SK-N-SH (cell line): Measurements from ENCODE around the gene SLC44A5. TPM values are rescaled to one million over a fixed set of nuclear protein-coding genes. Genes with fewer than 3 reads are reported as not detected.

Source experiments
- CTCF ChIA-PET: fragments of 300-600, 350-600 bp; formaldehyde crosslinking; extraction: SDS; loops from one replicate; lab custom pipeline; 2021; lab: Yijun Ruan, JAX
- POLR2A ChIA-PET: fragments of 350-600 bp; sonication (Branson Sonifier 250); formaldehyde crosslinking; extraction: SDS; loops from one replicate; lab custom pipeline; 2020; ENCODE audit warnings: antibody characterized with exemption, inconsistent platforms; lab: Yijun Ruan, JAX
- DNase-seq: peaks from one replicate; pipeline ENCODE4 v3.0.0; 2012
- H2AFZ ChIP-seq: fragments of 200-600 bp; sonication (generic); 2 replicates; pipeline ENCODE4 v1.8.1; 2016; ENCODE audit warnings: antibody characterized with exemption, mild to moderate bottlenecking, low read depth
- H3F3A ChIP-seq: fragments of 200-600 bp; sonication (generic); replicated peaks from 2 replicates; pipeline ENCODE3; 2016; ENCODE audit warnings: antibody characterized with exemption, mild to moderate bottlenecking; ENCODE audit not compliant: insufficient read depth
- H3K27ac ChIP-seq, 2 experiments: fragments of 200-500 bp in 1 of 2; fragments of 200-600 bp in 1 of 2; sonication (Bioruptor generic) in 1 of 2; sonication (generic), shearing (Covaris generic) in 1 of 2; 2 replicates each; pipeline versions ENCODE4 v1.5.1 to v1.6.1; 2014 to 2016; ENCODE audit warnings: low read depth in 2 of 2, inconsistent platforms in 1 of 2, low read length in 1 of 2, mild to moderate bottlenecking in 1 of 2, mixed read lengths in 1 of 2
- H3K27me3 ChIP-seq: fragments of 200-600 bp; sonication (generic), shearing (Covaris generic); 2 replicates; pipeline ENCODE4 v1.6.1; 2016; ENCODE audit warnings: mixed run types; ENCODE audit not compliant: insufficient read depth
- H3K36me3 ChIP-seq, 2 experiments: fragments of 200-500 bp in 1 of 2; fragments of 200-600 bp in 1 of 2; sonication (Bioruptor generic) in 1 of 2; sonication (generic) in 1 of 2; replicated peaks in 1 of 2; 2 replicates each; pipeline versions ENCODE3 to v1.5.1; 2014 to 2016; ENCODE audit warnings: low read length in 1 of 2, mild to moderate bottlenecking in 1 of 2; ENCODE audit not compliant: insufficient read depth in 2 of 2, control insufficient read depth in 1 of 2
- H3K4me1 ChIP-seq, 2 experiments: fragments of 200-500 bp in 1 of 2; fragments of 200-600 bp in 1 of 2; sonication (Bioruptor generic) in 1 of 2; sonication (generic), shearing (Covaris generic) in 1 of 2; 2 replicates each; pipeline versions ENCODE4 v1.5.1 to v1.6.1; 2014 to 2016; ENCODE audit warnings: low read depth in 1 of 2, low read length in 1 of 2, mixed run types in 1 of 2; ENCODE audit not compliant: insufficient read depth in 2 of 2, control insufficient read depth in 1 of 2
- H3K4me2 ChIP-seq: fragments of 200-600 bp; sonication (generic), shearing (Covaris generic); 2 replicates; pipeline ENCODE4 v1.6.1; 2017; ENCODE audit warnings: mixed run types
- H3K4me3 ChIP-seq, 2 experiments: fragments of 200-500 bp in 1 of 2; fragments of 200-600 bp in 1 of 2; sonication (Bioruptor generic) in 1 of 2; sonication (generic), shearing (Covaris generic) in 1 of 2; 2 replicates each; pipeline versions ENCODE4 v1.5.1 to v1.8.1; 2014 to 2016; ENCODE audit warnings: low read depth in 2 of 2, inconsistent platforms in 1 of 2, low read length in 1 of 2, mild to moderate bottlenecking in 1 of 2, mixed read lengths in 1 of 2, moderate library complexity in 1 of 2
- H3K79me2 ChIP-seq: fragments of 200-600 bp; sonication (generic); 2 replicates; pipeline ENCODE4 v1.8.1; 2017; ENCODE audit warnings: mild to moderate bottlenecking; ENCODE audit not compliant: insufficient read depth
- H3K9ac ChIP-seq: fragments of 200-600 bp; sonication (generic); 2 replicates; pipeline ENCODE4 v1.6.1; 2017; ENCODE audit warnings: mixed run types
- H3K9me2 ChIP-seq: fragments of 200-600 bp; sonication (generic); 2 replicates; pipeline ENCODE4 v1.6.1; 2017; ENCODE audit warnings: mixed run types
- H3K9me3 ChIP-seq: fragments of 200-600 bp; sonication (generic); 2 replicates; pipeline ENCODE4 v1.6.1; 2017; ENCODE audit warnings: mixed run types, mild to moderate bottlenecking, moderate library complexity
- H4K20me1 ChIP-seq: fragments of 200-600 bp; sonication (generic); 2 replicates; pipeline ENCODE4 v1.6.1; 2017; ENCODE audit warnings: mild to moderate bottlenecking, mixed run types; ENCODE audit not compliant: insufficient read depth
- CHD2 ChIP-seq: fragments of 150-350 bp; IDR thresholded peaks from 2 replicates; pipeline ENCODE4 v1.6.1; 2018; ENCODE audit warnings: low read length; ENCODE audit not compliant: partially characterized antibody
- CTCF ChIP-seq: fragments of 200-600 bp; sonication (generic); IDR thresholded peaks from 2 replicates; pipeline ENCODE4 v1.6.1; 2017; ENCODE audit warnings: antibody characterized with exemption, mild to moderate bottlenecking, moderate library complexity
- FOSL2 ChIP-seq: IDR thresholded peaks from 2 replicates; pipeline ENCODE4 v1.4.0; 2012; ENCODE audit warnings: low read depth, mild to moderate bottlenecking, moderate library complexity, borderline replicate concordance
- FOXJ3 ChIP-seq: sonication (generic); formaldehyde crosslinking; IDR thresholded peaks from 2 replicates; pipeline ENCODE4 v1.5.1; 2020; ENCODE audit warnings: mild to moderate bottlenecking, missing genetic modification reagents
- GABPA ChIP-seq: IDR thresholded peaks from 2 replicates; pipeline ENCODE4 v1.4.0; 2012; ENCODE audit warnings: low read depth, mild to moderate bottlenecking
- GATA2 ChIP-seq: sonication (generic); formaldehyde crosslinking; IDR thresholded peaks from 2 replicates; pipeline ENCODE4 v1.5.0; 2020; ENCODE audit warnings: mild to moderate bottlenecking, missing genetic modification reagents
- IRF3 ChIP-seq: fragments of 150-350 bp; IDR thresholded peaks from 2 replicates; pipeline ENCODE4 v1.6.1; 2016; ENCODE audit warnings: mild to moderate bottlenecking, low read depth, low read length
- MAX ChIP-seq: IDR thresholded peaks from 2 replicates; pipeline ENCODE4 v1.4.0; 2012; ENCODE audit warnings: low read depth
- MEF2A ChIP-seq: IDR thresholded peaks from 2 replicates; pipeline ENCODE4 v1.4.0; 2012; ENCODE audit warnings: low read depth, borderline replicate concordance
- NRF1 ChIP-seq: IDR thresholded peaks from 2 replicates; pipeline ENCODE4 v1.6.1; 2012; ENCODE audit warnings: low read depth, mild to moderate bottlenecking, low read length
- PBX3 ChIP-seq: IDR thresholded peaks from 2 replicates; pipeline ENCODE4; 2012
- POLR2AphosphoS5 ChIP-seq: IDR thresholded peaks from 2 replicates; pipeline ENCODE4 v1.6.1; 2012; ENCODE audit warnings: low read depth, low read length
- RAD21 ChIP-seq: IDR thresholded peaks from 2 replicates; pipeline ENCODE4 v1.6.1; 2012; ENCODE audit warnings: mild to moderate bottlenecking, low read length
- RCOR1 ChIP-seq: fragments of 150-350 bp; IDR thresholded peaks from 2 replicates; pipeline ENCODE4 v1.6.1; 2017; ENCODE audit warnings: antibody characterized with exemption, low read length
- RXRA ChIP-seq: IDR thresholded peaks from 2 replicates; pipeline ENCODE4 v1.4.0; 2012; ENCODE audit warnings: low read depth, mild to moderate bottlenecking, borderline replicate concordance
- SMC3 ChIP-seq: IDR thresholded peaks from 2 replicates; pipeline ENCODE4 v1.6.1; 2012; ENCODE audit warnings: low read depth, low read length, improper control_type of control experiment
- TAF1 ChIP-seq: IDR thresholded peaks from 2 replicates; pipeline ENCODE4 v1.6.1; 2012; ENCODE audit warnings: low read depth, mild to moderate bottlenecking, low read length, moderate library complexity, borderline replicate concordance
- TEAD4 ChIP-seq: IDR thresholded peaks from 2 replicates; pipeline ENCODE4 v1.4.0; 2012; ENCODE audit warnings: mild to moderate bottlenecking, borderline replicate concordance; ENCODE audit not compliant: insufficient read depth
- USF2 ChIP-seq: fragments of 150-350 bp; IDR thresholded peaks from 2 replicates; pipeline ENCODE4 v1.6.1; 2017; ENCODE audit warnings: antibody characterized with exemption, low read length, low read depth, borderline replicate concordance
- YY1 ChIP-seq: IDR thresholded peaks from 2 replicates; pipeline ENCODE4 v1.4.0; 2012; ENCODE audit warnings: low read depth, mild to moderate bottlenecking
- ZBTB33 ChIP-seq: IDR thresholded peaks from 2 replicates; pipeline ENCODE4 v1.4.0; 2012; ENCODE audit warnings: low read depth, borderline replicate concordance
- WGBS: methylation state at CpG from one replicate; pipeline ENCODE4 v1.1.6; 2017; ENCODE audit warnings: low lambda C conversion rate; 5-methylcytosine and 5-hydroxymethylcytosine counted together
- polyA plus RNA-seq, 3 experiments: library from polyadenylated mRNA; depleted of rRNA; stranded (reverse); fragments of >200 nt; gene quantifications; 2 replicates each; pipeline ENCODE4 v1.2.3, GENCODE V29; 2012

SLC44A5 gene
- polyA plus RNA-seq, 1 of the 3 experiments (the other 2 are of a cell fraction): 4.9 TPM

- TF ChIP-seq CTCF: no peak
- no peak for TF ChIP-seq POLR2AphosphoS5
- TF ChIP-seq RXRA: no peak
- TF ChIP-seq FOXJ3 (CRISPR knock-in tag): no peak
- no peak for TF ChIP-seq FOSL2
- no peak for TF ChIP-seq TAF1
- no peak for TF ChIP-seq IRF3
- TF ChIP-seq NRF1: no peak
- no peak for TF ChIP-seq MAX
- no peak for TF ChIP-seq TEAD4
- TF ChIP-seq USF2: no peak
- TF ChIP-seq, all 33 proteins: peak for 0
Measured at GRCh38 chr1:75366595-75366994, 244.3 kb downstream of the SLC44A5 start (continued).

GRCh38 chr1:75361260-75361659, 249.7 kb downstream of the SLC44A5 start:
- Histone ChIP-seq H3K4me3 (no peak overlapping the region), H2AFZ (no peak overlapping the region), H3K27ac (no peak overlapping the region), H4K20me1 (no peaks in the 10 kb centered on the region), H3K36me3 (no peaks in the 10 kb centered on the region), H3K79me2 (no peaks in the 10 kb centered on the region), H3K9me2 (peaks cover 4% of the 10 kb centered on the region; the same call in 1 of the 2 replicates), H3K9ac (no peak overlapping the region), H3K27me3 (no peaks in the 10 kb centered on the region), H3K4me1 (no peaks in the 10 kb centered on the region), H3F3A (no peaks in the 10 kb centered on the region), H3K9me3 (0 out of 2 replicates have a peak, but pooled peaks cover 3% of the 10 kb centered on the region), H3K4me2 (no peak overlapping the region)
- 89% methylated on average over 2 of the region's 2 CpGs for WGBS
- no peak for DNase-seq
- TF ChIP-seq PBX3: no peak
- TF ChIP-seq MEF2A: no peak
- TF ChIP-seq ZBTB33: no peak
- no peak for TF ChIP-seq MAX
- no peak for TF ChIP-seq YY1
- TF ChIP-seq RAD21: no peak
- no peak for TF ChIP-seq SMC3
- TF ChIP-seq NRF1: no peak
- TF ChIP-seq POLR2AphosphoS5: no peak
- TF ChIP-seq FOXJ3 (CRISPR knock-in tag): no peak
- TF ChIP-seq RCOR1: no peak
- no peak for TF ChIP-seq TEAD4
- TF ChIP-seq IRF3: no peak
- no peak for TF ChIP-seq GATA2 (CRISPR knock-in tag)
- TF ChIP-seq CHD2: no peak
- TF ChIP-seq TAF1: no peak
- no peak for TF ChIP-seq GABPA
- ChIA-PET CTCF (no interaction called here), POLR2A (no interaction called here)
